Thymus (tissue), 11 donors: ENCODE measurements around the gene STT3B. TPM values are rescaled to one million over a fixed set of nuclear protein-coding genes. Genes with fewer than 3 reads are reported as not detected.

Experiments
- DNase-seq, 9 donors: peaks; one replicate each; pipeline ENCODE4 v3.0.0-alpha.2; 2013; ENCODE audit warnings: low spot score in 9 of 9, low read depth in 6 of 9, missing footprints in 1 of 9
- H3K27ac ChIP-seq, 2 donors: one replicate each; pipeline ENCODE4 v1.5.1; 2013; ENCODE audit warnings: control low read depth in 1 of 2, low read depth in 1 of 2, low read length in 1 of 2, mild to moderate bottlenecking in 1 of 2, moderate library complexity in 1 of 2
- H3K27me3 ChIP-seq, 2 donors: one replicate each; pipeline ENCODE4 v1.5.1; 2013; ENCODE audit warnings: low read length in 1 of 2; ENCODE audit not compliant: control insufficient read depth in 2 of 2, insufficient read depth in 1 of 2
- H3K36me3 ChIP-seq, 2 donors: one replicate each; pipeline ENCODE4 v1.5.1; 2013; ENCODE audit warnings: low read length in 1 of 2, mild to moderate bottlenecking in 1 of 2, moderate library complexity in 1 of 2; ENCODE audit not compliant: control insufficient read depth in 2 of 2, insufficient read depth in 2 of 2
- H3K4me1 ChIP-seq, 2 donors: one replicate each; pipeline ENCODE4 v1.5.1; 2013; ENCODE audit warnings: low read length in 2 of 2; ENCODE audit not compliant: control insufficient read depth in 2 of 2, insufficient read depth in 2 of 2
- H3K4me3 ChIP-seq, 2 donors: one replicate each; pipeline ENCODE4 v1.5.1; 2013; ENCODE audit warnings: low read length in 2 of 2, control low read depth in 1 of 2, mild to moderate bottlenecking in 1 of 2
- H3K9me3 ChIP-seq, 2 donors: one replicate each; pipeline ENCODE4 v1.5.1; 2013; ENCODE audit warnings: low read length in 1 of 2, mild to moderate bottlenecking in 1 of 2; ENCODE audit not compliant: control insufficient read depth in 2 of 2, insufficient read depth in 1 of 2
- whole genome bisulfite sequencing: extraction: QIAGEN DNeasy Blood & Tissue Kit; methylation state at CpG from one replicate; pipeline ENCODE4 v1.1.7; 2013; 5-methylcytosine and 5-hydroxymethylcytosine counted together
- polyA plus RNA-seq: library from polyadenylated mRNA; stranded (reverse); fragments of 200-250 nt; gene quantifications from one replicate; pipeline ENCODE4 v1.2.3, GENCODE V29; 2013
- total RNA-seq: library from RNA; stranded (reverse); fragments of 120-200 nt; gene quantifications from one replicate; pipeline ENCODE4 v1.2.4, GENCODE V29; 2013
- donor health status: healthy.

Gene STT3B
- total and polyA plus RNA-seq, 2 donors: 84.8 to 102 TPM

- Histone ChIP-seq H3K27me3 (no peaks in the 10 kb centered on the region), H3K4me1 (no peaks in the 10 kb centered on the region), H3K9me3 (no peaks in the 10 kb centered on the region), H3K4me3 (no peak overlapping the region), H3K36me3 (peaks cover 11 to 73% of the 10 kb centered on the region in 2 donors), H3K27ac (no peak overlapping the region)
- no peak for DNase-seq
- WGBS: 97% methylated on average over 2 of the region's 2 CpGs
Measured at GRCh38 chr3:31625358-31625757, 92.6 kb downstream of the STT3B start.

GRCh38 chr3:31629054-31629453 is 96.3 kb downstream of the STT3B start:
- H3K4me3 ChIP-seq: no peak overlapping the region
- no peaks in the 10 kb centered on the region for H3K27me3 ChIP-seq
- WGBS: 52% methylated on average over 5 of the region's 5 CpGs
- H3K4me1 ChIP-seq: no peaks in the 10 kb centered on the region
- no peaks in the 10 kb centered on the region for H3K9me3 ChIP-seq
- peaks cover 10 to 70% of the 10 kb centered on the region in 2 donors for H3K36me3 ChIP-seq
- no peak overlapping the region for H3K27ac ChIP-seq
- peak in 1 of 9 donors; percentile 5 for DNase-seq

GRCh38 chr3:31634476-31634875 is 101.8 kb downstream of the STT3B start:
- DNase-seq: no peak
- H3K36me3 ChIP-seq: peaks cover 2 to 43% of the 10 kb centered on the region in 2 donors
- WGBS: 97% methylated on average over 2 of the region's 2 CpGs
- no peak overlapping the region for H3K27ac ChIP-seq
- no peak overlapping the region for H3K4me3 ChIP-seq
- H3K27me3 ChIP-seq: no peaks in the 10 kb centered on the region
- H3K9me3 ChIP-seq: no peaks in the 10 kb centered on the region
- H3K4me1 ChIP-seq: no peaks in the 10 kb centered on the region

- DNase-seq: no peak
- no peak overlapping the region for H3K4me3 ChIP-seq
- 83% methylated on average over 1 of the region's 1 CpG for WGBS
- H3K36me3 ChIP-seq: peaks cover 2 to 33% of the 10 kb centered on the region in 2 donors
- no peaks in the 10 kb centered on the region for H3K27me3 ChIP-seq
- no peaks in the 10 kb centered on the region for H3K4me1 ChIP-seq
- no peaks in the 10 kb centered on the region for H3K9me3 ChIP-seq
- H3K27ac ChIP-seq: no peak overlapping the region
Measured at GRCh38 chr3:31635545-31635944, 102.8 kb downstream of the STT3B start.

GRCh38 chr3:31636049-31636448 is 103.3 kb downstream of the STT3B start:
- no peaks in the 10 kb centered on the region for H3K27me3 ChIP-seq
- no peak overlapping the region for H3K4me3 ChIP-seq
- H3K4me1 ChIP-seq: no peaks in the 10 kb centered on the region
- peaks cover 0 to 30% of the 10 kb centered on the region in 2 donors for H3K36me3 ChIP-seq
- DNase-seq: no peak
- WGBS: 94% methylated on average over 4 of the region's 4 CpGs
- H3K27ac ChIP-seq: no peak overlapping the region
- H3K9me3 ChIP-seq: no peaks in the 10 kb centered on the region

GRCh38 chr3:31636694-31637442 is 104.1 kb downstream of the STT3B start:
- no peaks in the 10 kb centered on the region for H3K4me1 ChIP-seq
- no peaks in the 10 kb centered on the region for H3K27me3 ChIP-seq
- H3K27ac ChIP-seq: peak overlapping the region in 1 of 2 donors; percentile 10
- no peak overlapping the region for H3K4me3 ChIP-seq
- peaks cover 0 to 22% of the 10 kb centered on the region in 2 donors for H3K36me3 ChIP-seq
- no peaks in the 10 kb centered on the region for H3K9me3 ChIP-seq
- DNase-seq: peak in 2 of 9 donors; percentile 10 to 38
- 46% methylated on average over 2 of the region's 2 CpGs for WGBS

- H3K4me3 ChIP-seq: no peak overlapping the region
- no peak for DNase-seq
- peaks cover 0 to 5% of the 10 kb centered on the region in 2 donors for H3K36me3 ChIP-seq
- H3K4me1 ChIP-seq: no peaks in the 10 kb centered on the region
- 93% methylated on average over 1 of the region's 1 CpG for WGBS
- no peaks in the 10 kb centered on the region for H3K27me3 ChIP-seq
- no peak overlapping the region for H3K27ac ChIP-seq
- no peaks in the 10 kb centered on the region for H3K9me3 ChIP-seq
Measured at GRCh38 chr3:31639828-31640227, 107.1 kb downstream of the STT3B start.

- no peak overlapping the region for H3K27ac ChIP-seq
- WGBS: 97% methylated on average over 5 of the region's 5 CpGs
- H3K27me3 ChIP-seq: no peaks in the 10 kb centered on the region
- H3K9me3 ChIP-seq: peaks cover 2 to 22% of the 10 kb centered on the region in 2 donors
- peaks cover 16% of the 10 kb centered on the region in 2 donors for H3K36me3 ChIP-seq
- H3K4me3 ChIP-seq: no peak overlapping the region
- no peaks in the 10 kb centered on the region for H3K4me1 ChIP-seq
- no peak for DNase-seq
Measured at GRCh38 chr3:31645256-31645655, 112.5 kb downstream of the STT3B start.

GRCh38 chr3:31648286-31648968 is 115.7 kb downstream of the STT3B start:
- H3K4me1 ChIP-seq: no peaks in the 10 kb centered on the region
- 100% methylated on average over 4 of the region's 4 CpGs for WGBS

More at GRCh38 chr3:31648286-31648968, 115.7 kb downstream of the STT3B start:
- Histone ChIP-seq H3K36me3 (peaks cover 16% of the 10 kb centered on the region in 2 donors), H3K27ac (no peak overlapping the region), H3K9me3 (peaks cover 5 to 33% of the 10 kb centered on the region in 2 donors), H3K27me3 (no peaks in the 10 kb centered on the region), H3K4me3 (no peak overlapping the region)
- no peak for DNase-seq
